HUES6 (cell line): ENCODE data around the gene SND1.

Source experiments
- H3K27ac ChIP-seq: 2 replicates; pipeline ENCODE4 v1.7.0; 2013; ENCODE audit warnings: low read depth, mild to moderate bottlenecking, low read length, inconsistent platforms
- H3K27me3 ChIP-seq: 2 replicates; pipeline ENCODE4 v1.6.1; 2013; ENCODE audit warnings: low read length; ENCODE audit not compliant: control insufficient read depth, insufficient read depth
- H3K36me3 ChIP-seq: 2 replicates; pipeline ENCODE4 v1.6.1; 2013; ENCODE audit warnings: low read length; ENCODE audit not compliant: control insufficient read depth, insufficient read depth
- H3K4me1 ChIP-seq: 2 replicates; pipeline ENCODE4 v1.6.1; 2013; ENCODE audit warnings: low read length; ENCODE audit not compliant: control insufficient read depth, insufficient read depth
- H3K4me3 ChIP-seq: 2 replicates; pipeline ENCODE4 v1.5.1; 2013; ENCODE audit warnings: low read depth, low read length
- H3K9ac ChIP-seq: one replicate; pipeline ENCODE4 v1.6.1; 2013; ENCODE audit warnings: mild to moderate bottlenecking, low read length
- H3K9me3 ChIP-seq: 2 replicates; pipeline ENCODE4 v1.6.1; 2013; ENCODE audit warnings: low read depth, low read length; ENCODE audit not compliant: control insufficient read depth, insufficient read depth

Gene SND1

GRCh38 chr7:127803626-127804025, 151.6 kb downstream of the SND1 start:
- H3K27ac ChIP-seq, result no peak overlapping the region
- peaks cover 7% of the 10 kb centered on the region for H3K36me3 ChIP-seq
- H3K4me1 ChIP-seq, result peaks cover 29% of the 10 kb centered on the region

GRCh38 chr7:127807340-127807739, 155.3 kb downstream of the SND1 start:
- no peak overlapping the region for H3K9ac ChIP-seq
- H3K27ac ChIP-seq, result no peak overlapping the region
- no peaks in the 10 kb centered on the region for H3K9me3 ChIP-seq
- no peak overlapping the region for H3K4me3 ChIP-seq
- H3K4me1 ChIP-seq, result peaks cover 36% of the 10 kb centered on the region
- H3K27me3 ChIP-seq, result no peaks in the 10 kb centered on the region
- peaks cover 14% of the 10 kb centered on the region for H3K36me3 ChIP-seq

More at GRCh38 chr7:127803626-127804025, 151.6 kb downstream of the SND1 start:
- no peaks in the 10 kb centered on the region for H3K27me3 ChIP-seq
- H3K9ac ChIP-seq, result no peak overlapping the region
- H3K4me3 ChIP-seq, result no peak overlapping the region
- no peaks in the 10 kb centered on the region for H3K9me3 ChIP-seq

- Histone ChIP-seq H3K9me3 (no peaks in the 10 kb centered on the region), H3K9ac (no peak overlapping the region), H3K27me3 (no peaks in the 10 kb centered on the region), H3K27ac (no peak overlapping the region), H3K4me1 (peaks cover 37% of the 10 kb centered on the region), H3K36me3 (peaks cover 14% of the 10 kb centered on the region), H3K4me3 (no peak overlapping the region)
These were observed 155.8 kb downstream of the SND1 start for GRCh38 chr7:127807829-127808228.

GRCh38 chr7:127809261-127809702, 157.3 kb downstream of the SND1 start:
- Histone ChIP-seq H3K27me3 (no peaks in the 10 kb centered on the region), H3K9me3 (no peaks in the 10 kb centered on the region), H3K36me3 (peaks cover 14% of the 10 kb centered on the region), H3K27ac (no peak overlapping the region), H3K4me1 (peaks cover 46% of the 10 kb centered on the region), H3K9ac (no peak overlapping the region), H3K4me3 (no peak overlapping the region)

GRCh38 chr7:127810113-127810512, 158.1 kb downstream of the SND1 start:
- H3K27ac ChIP-seq, result no peak overlapping the region
- H3K4me3 ChIP-seq, result no peak overlapping the region
- no peaks in the 10 kb centered on the region for H3K9me3 ChIP-seq
- H3K4me1 ChIP-seq, result peaks cover 49% of the 10 kb centered on the region
- H3K27me3 ChIP-seq, result no peaks in the 10 kb centered on the region
- peaks cover 14% of the 10 kb centered on the region for H3K36me3 ChIP-seq
- H3K9ac ChIP-seq, result no peak overlapping the region

- Histone ChIP-seq H3K9me3 (no peaks in the 10 kb centered on the region), H3K4me3 (no peak overlapping the region), H3K27me3 (no peaks in the 10 kb centered on the region), H3K36me3 (peaks cover 14% of the 10 kb centered on the region), H3K27ac (no peak overlapping the region), H3K9ac (no peak overlapping the region), H3K4me1 (peaks cover 55% of the 10 kb centered on the region)
These were observed 159.0 kb downstream of the SND1 start for GRCh38 chr7:127810696-127811660.

GRCh38 chr7:127812540-127812939, 160.5 kb downstream of the SND1 start:
- no peak overlapping the region for H3K9ac ChIP-seq
- H3K27me3 ChIP-seq, result no peaks in the 10 kb centered on the region
- no peak overlapping the region for H3K4me3 ChIP-seq
- peaks cover 53% of the 10 kb centered on the region for H3K4me1 ChIP-seq
- peaks cover 12% of the 10 kb centered on the region for H3K36me3 ChIP-seq
- H3K9me3 ChIP-seq, result no peaks in the 10 kb centered on the region
- H3K27ac ChIP-seq, result no peak overlapping the region

GRCh38 chr7:127813991-127814541, 162.1 kb downstream of the SND1 start:
- Histone ChIP-seq H3K9me3 (no peaks in the 10 kb centered on the region), H3K27ac (no peak overlapping the region), H3K4me1 (peaks cover 52% of the 10 kb centered on the region), H3K4me3 (no peak overlapping the region), H3K36me3 (0 out of 2 replicates have a peak, but pooled peaks cover 3% of the 10 kb centered on the region), H3K9ac (no peak overlapping the region), H3K27me3 (no peaks in the 10 kb centered on the region)

- no peak overlapping the region for H3K27ac ChIP-seq
- H3K9ac ChIP-seq, result no peak overlapping the region
- H3K4me1 ChIP-seq, result peaks cover 59% of the 10 kb centered on the region
- no peak overlapping the region for H3K4me3 ChIP-seq
- no peaks in the 10 kb centered on the region for H3K36me3 ChIP-seq
- H3K27me3 ChIP-seq, result no peaks in the 10 kb centered on the region
- no peaks in the 10 kb centered on the region for H3K9me3 ChIP-seq
These were observed 163.7 kb downstream of the SND1 start for GRCh38 chr7:127815631-127816145.

- no peak overlapping the region for H3K9ac ChIP-seq
- no peak overlapping the region for H3K27ac ChIP-seq
- no peaks in the 10 kb centered on the region for H3K27me3 ChIP-seq
- H3K9me3 ChIP-seq, result no peaks in the 10 kb centered on the region
- H3K36me3 ChIP-seq, result no peaks in the 10 kb centered on the region
- H3K4me3 ChIP-seq, result no peak overlapping the region
- peaks cover 58% of the 10 kb centered on the region for H3K4me1 ChIP-seq
These were observed 164.6 kb downstream of the SND1 start for GRCh38 chr7:127816354-127817190.
